ENCODE measurements around the gene GKAP1. TPM values are rescaled to one million over a fixed set of nuclear protein-coding genes. Genes with fewer than 3 reads are reported as not detected.

Gene GKAP1
- polyA plus RNA-seq, 1 donor (not counting 4 experiments of a cell fraction or from before 2014, with no cell fraction given): 0.62 TPM

DNA sequence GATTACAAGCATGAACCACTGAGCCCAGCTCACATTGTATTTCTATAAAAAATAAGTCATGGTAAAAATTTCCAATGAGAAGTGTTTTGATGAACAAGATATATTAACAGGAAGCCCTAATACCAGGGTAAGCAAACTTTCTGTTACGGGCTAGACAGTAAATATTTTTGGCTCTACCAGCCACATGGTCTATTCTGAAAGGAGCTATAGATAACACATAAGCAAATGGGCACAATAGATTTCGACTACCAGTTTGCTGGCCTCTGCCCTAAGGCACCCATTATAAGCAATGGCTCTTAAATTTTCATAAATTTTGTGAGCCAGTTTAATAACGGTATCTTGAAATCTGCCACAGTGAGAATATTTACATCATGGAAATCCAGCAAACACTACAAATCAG, 118.0 kb downstream of the GKAP1 start:
- H3K4me3 ChIP-seq (ENCODE audit: control insufficient read depth in 2 of 3, extremely low read depth in 1 of 3, insufficient read depth in 2 of 3, low read depth in 1 of 3, low read length in 3 of 3): no peak overlapping the region
- peaks cover 100% of the 10 kb centered on the region for H3K79me2 ChIP-seq (ENCODE audit: control insufficient read depth, insufficient read depth, low read length)
- H3K36me3 ChIP-seq (ENCODE audit: control insufficient read depth in 2 of 2, extremely low read depth in 1 of 2, insufficient read depth in 2 of 2, low read length in 2 of 2): no peaks in the 10 kb centered on the region
- H3K9me3 ChIP-seq (ENCODE audit: control insufficient read depth, low read depth, low read length): no peaks in the 10 kb centered on the region
- TF ChIP-seq EZH2 (IDR thresholded peaks at IDR 0.05; ENCODE audit: low read length) (no peak), CTCF (optimal IDR thresholded peaks at IDR 0.05 in 1 of 3, IDR thresholded peaks at IDR 0.05 in 1 of 3, conservative IDR thresholded peaks at IDR 0.05 in 1 of 3; ENCODE audit: extremely low read depth in 1 of 3, insufficient read depth in 2 of 3, low read length in 3 of 3) (no peak)
- H3K4me1 ChIP-seq (ENCODE audit: control insufficient read depth, extremely low read depth, insufficient read depth, low read length): peaks cover 12% of the 10 kb centered on the region
- dilution Hi-C loops (cut with MboI; ENCODE audit: extremely low pct_ligation_motif_present, low sequenced_read_pairs): no loop called here
- peaks cover 19% of the 10 kb centered on the region for H4K20me1 ChIP-seq (ENCODE audit: control insufficient read depth, extremely low read depth, insufficient read depth, low read length)
- FAIRE-seq (no peak), DNase-seq (ENCODE audit: low read depth, low spot score) (no peak)
- peaks cover 2% of the 10 kb centered on the region for H3K9me1 ChIP-seq (ENCODE audit: control insufficient read depth, extremely low read depth, insufficient read depth, low read length)
- no peaks in the 10 kb centered on the region for H3K27me3 ChIP-seq (ENCODE audit: control insufficient read depth, extremely low read depth, insufficient read depth, low read length)
- H2AFZ ChIP-seq (ENCODE audit: control insufficient read depth, low read length): no peak overlapping the region
- H3K9ac ChIP-seq (ENCODE audit: control insufficient read depth, extremely low read depth, insufficient read depth, low read length): no peak overlapping the region
- H3K27ac ChIP-seq (ENCODE audit: control insufficient read depth, insufficient read depth, low read length): no peak overlapping the region
- H3K4me2 ChIP-seq (ENCODE audit: control insufficient read depth, extremely low read depth, insufficient read depth, low read depth, low read length): no peak overlapping the region

- H3K9ac ChIP-seq (ENCODE audit: control insufficient read depth, extremely low read depth, insufficient read depth, low read length): no peak overlapping the region
- H3K36me3 ChIP-seq (ENCODE audit: control insufficient read depth in 2 of 2, extremely low read depth in 1 of 2, insufficient read depth in 2 of 2, low read length in 2 of 2): no peaks in the 10 kb centered on the region
- peaks cover 12% of the 10 kb centered on the region for H3K4me1 ChIP-seq (ENCODE audit: control insufficient read depth, extremely low read depth, insufficient read depth, low read length)
- FAIRE-seq: no peak
- no peaks in the 10 kb centered on the region for H3K9me3 ChIP-seq (ENCODE audit: control insufficient read depth, low read depth, low read length)
- no peak overlapping the region for H2AFZ ChIP-seq (ENCODE audit: control insufficient read depth, low read length)
- no peak overlapping the region for H3K4me3 ChIP-seq (ENCODE audit: control insufficient read depth in 2 of 3, extremely low read depth in 1 of 3, insufficient read depth in 2 of 3, low read depth in 1 of 3, low read length in 3 of 3)
- TF ChIP-seq EZH2 (IDR thresholded peaks at IDR 0.05; ENCODE audit: low read length) (no peak), CTCF (optimal IDR thresholded peaks at IDR 0.05 in 1 of 3, IDR thresholded peaks at IDR 0.05 in 1 of 3, conservative IDR thresholded peaks at IDR 0.05 in 1 of 3; ENCODE audit: extremely low read depth in 1 of 3, insufficient read depth in 2 of 3, low read length in 3 of 3) (no peak)
- no peak for DNase-seq (ENCODE audit: low read depth, low spot score)
- no peak overlapping the region for H3K27ac ChIP-seq (ENCODE audit: control insufficient read depth, insufficient read depth, low read length)
- no peaks in the 10 kb centered on the region for H3K27me3 ChIP-seq (ENCODE audit: control insufficient read depth, extremely low read depth, insufficient read depth, low read length)
- peaks cover 100% of the 10 kb centered on the region for H3K79me2 ChIP-seq (ENCODE audit: control insufficient read depth, insufficient read depth, low read length)
- H4K20me1 ChIP-seq (ENCODE audit: control insufficient read depth, extremely low read depth, insufficient read depth, low read length): peaks cover 19% of the 10 kb centered on the region
- peaks cover 2% of the 10 kb centered on the region for H3K9me1 ChIP-seq (ENCODE audit: control insufficient read depth, extremely low read depth, insufficient read depth, low read length)
- dilution Hi-C loops (cut with MboI; ENCODE audit: extremely low pct_ligation_motif_present, low sequenced_read_pairs): no loop called here
- no peak overlapping the region for H3K4me2 ChIP-seq (ENCODE audit: control insufficient read depth, extremely low read depth, insufficient read depth, low read depth, low read length)
Observed at GRCh38 chr9:83698976-83699585, 118.5 kb downstream of the GKAP1 start.
